ENCODE data around the gene CCDC167.
"Not testable (repeated sequence)": the region's sequence is repeated elsewhere in the genome, so short reads cannot be mapped to it uniquely, and the experiment has no call there.

CCDC167 gene

DNA sequence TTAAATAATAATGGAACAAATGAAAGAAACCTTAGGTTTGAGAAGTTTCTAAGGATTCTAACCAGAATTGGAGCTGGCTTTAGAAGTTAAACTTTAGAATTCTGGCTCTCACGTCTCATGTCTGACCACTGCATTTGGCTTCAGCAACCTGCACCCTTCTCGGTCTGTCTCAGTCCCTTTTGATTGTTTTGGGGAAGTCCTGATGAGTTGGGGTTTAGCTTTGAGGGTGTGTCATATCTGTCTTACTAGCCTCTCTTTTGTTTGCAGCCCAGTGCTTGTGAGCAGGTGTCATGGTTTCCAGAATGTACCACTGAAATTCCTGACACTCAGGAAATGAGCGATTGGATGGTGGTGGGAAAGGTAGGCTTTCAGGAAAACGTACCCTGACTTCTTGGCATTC, 49.7 kb downstream of the CCDC167 start:
- H3K4me3 ChIP-seq (ENCODE audit: low read depth, low read length) = no peak overlapping the region
- TF ChIP-seq, protein P1, sequence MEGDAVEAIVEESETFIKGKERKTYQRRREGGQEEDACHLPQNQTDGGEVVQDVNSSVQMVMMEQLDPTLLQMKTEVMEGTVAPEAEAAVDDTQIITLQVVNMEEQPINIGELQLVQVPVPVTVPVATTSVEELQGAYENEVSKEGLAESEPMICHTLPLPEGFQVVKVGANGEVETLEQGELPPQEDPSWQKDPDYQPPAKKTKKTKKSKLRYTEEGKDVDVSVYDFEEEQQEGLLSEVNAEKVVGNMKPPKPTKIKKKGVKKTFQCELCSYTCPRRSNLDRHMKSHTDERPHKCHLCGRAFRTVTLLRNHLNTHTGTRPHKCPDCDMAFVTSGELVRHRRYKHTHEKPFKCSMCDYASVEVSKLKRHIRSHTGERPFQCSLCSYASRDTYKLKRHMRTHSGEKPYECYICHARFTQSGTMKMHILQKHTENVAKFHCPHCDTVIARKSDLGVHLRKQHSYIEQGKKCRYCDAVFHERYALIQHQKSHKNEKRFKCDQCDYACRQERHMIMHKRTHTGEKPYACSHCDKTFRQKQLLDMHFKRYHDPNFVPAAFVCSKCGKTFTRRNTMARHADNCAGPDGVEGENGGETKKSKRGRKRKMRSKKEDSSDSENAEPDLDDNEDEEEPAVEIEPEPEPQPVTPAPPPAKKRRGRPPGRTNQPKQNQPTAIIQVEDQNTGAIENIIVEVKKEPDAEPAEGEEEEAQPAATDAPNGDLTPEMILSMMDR (IDR thresholded peaks at IDR 0.05; ENCODE audit: low read depth, low read length) = no peak

DNA sequence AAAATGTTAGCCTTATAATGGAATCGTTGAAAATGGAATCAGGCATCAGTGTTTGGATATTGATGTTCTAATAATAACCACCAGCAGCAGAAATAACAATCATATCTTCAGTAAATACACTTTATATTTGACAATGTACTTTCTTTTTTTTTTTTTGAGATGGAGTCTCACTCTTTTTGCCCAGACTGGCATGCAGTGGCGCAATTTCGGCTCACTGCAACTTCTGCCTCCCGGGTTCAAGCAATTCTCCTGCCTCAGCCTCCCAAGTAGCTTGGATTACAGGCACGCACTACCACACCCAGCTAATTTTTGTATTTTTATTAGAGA, 56.5 kb downstream of the CCDC167 start:
- H3K4me3 ChIP-seq (ENCODE audit: low read depth, low read length) = not testable (repeated sequence)

DNA sequence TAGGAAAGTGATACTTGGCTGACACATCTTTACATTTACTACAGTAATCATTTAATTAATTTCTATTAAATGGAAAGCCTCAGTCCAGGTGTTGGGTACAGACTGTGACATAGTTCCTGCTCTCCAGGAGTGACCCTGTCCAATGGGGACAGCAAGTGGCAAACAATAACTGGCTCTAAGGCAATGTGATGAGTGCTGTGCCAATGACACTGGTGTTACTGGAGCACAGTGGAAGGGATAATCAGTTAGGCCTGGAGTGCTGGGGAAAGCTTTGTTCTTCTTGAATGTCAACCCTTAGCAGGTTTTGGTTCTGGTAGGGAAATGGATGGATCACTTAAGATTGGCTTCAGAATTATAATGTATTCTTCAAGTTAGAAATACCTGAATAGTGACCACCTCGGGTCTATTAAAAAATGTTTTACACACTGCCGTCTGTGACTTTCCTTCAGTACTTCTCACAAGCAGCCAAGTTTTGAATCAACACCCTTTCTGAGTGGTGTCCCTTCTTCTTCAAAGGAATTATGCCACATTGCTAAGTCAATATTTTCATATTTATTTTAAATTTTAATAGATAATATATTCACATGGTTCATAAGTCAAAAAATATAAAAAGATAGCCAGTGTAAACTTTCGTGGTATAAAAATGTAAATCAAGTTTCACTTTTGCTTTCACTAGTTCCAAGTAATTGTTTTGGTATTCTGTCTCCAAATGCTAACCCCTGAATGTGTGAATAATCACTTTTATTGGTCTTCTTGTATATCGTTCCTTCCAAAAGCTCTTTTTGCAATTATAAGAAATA, 57.1 kb downstream of the CCDC167 start:
- H3K4me3 ChIP-seq (ENCODE audit: low read depth, low read length) = no peak overlapping the region
- TF ChIP-seq, protein P1 (IDR thresholded peaks at IDR 0.05; ENCODE audit: low read depth, low read length) = no peak

DNA sequence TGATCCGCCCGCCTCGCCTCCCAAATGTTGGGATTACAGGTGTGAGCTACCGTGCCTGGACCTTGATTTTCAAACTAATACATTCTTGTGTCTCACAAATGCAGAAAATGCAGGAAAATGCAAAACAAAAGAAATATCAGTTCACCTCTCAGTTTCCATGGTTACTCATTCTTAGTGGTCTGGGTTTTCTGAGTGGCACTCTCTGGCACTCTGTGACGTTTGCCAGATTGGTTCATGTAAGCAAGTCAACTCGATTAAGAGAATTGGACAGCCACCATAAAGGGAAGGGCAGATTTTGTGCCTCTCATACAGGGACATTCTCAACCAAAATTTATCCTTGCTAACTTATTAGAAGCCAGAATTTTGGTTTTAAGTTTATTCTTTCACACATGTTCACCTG, 58.0 kb downstream of the CCDC167 start:
- TF ChIP-seq, protein P1 (IDR thresholded peaks at IDR 0.05; ENCODE audit: low read depth, low read length) = no peak
- H3K4me3 ChIP-seq (ENCODE audit: low read depth, low read length) = no peak overlapping the region

DNA sequence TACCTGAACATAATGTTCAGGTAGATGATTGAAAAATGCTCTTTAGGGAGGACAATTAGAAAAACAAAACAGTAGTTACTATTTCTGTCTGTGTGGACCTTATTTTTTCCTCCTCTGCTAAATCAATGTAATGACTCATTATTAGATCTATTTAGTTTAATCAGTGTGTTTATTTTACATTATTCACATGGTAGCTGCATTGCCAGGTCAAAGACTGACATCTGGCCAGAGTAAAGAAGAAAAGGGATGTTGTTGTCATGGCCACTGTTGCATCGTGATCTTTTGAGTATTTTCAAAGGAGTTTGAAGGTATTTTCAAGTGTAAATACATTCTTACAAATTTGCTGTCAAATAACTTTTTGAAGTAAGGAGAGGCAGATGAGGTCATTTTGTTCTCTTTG, 60.8 kb downstream of the CCDC167 start:
- H3K4me3 ChIP-seq (ENCODE audit: low read depth, low read length) = no peak overlapping the region
- TF ChIP-seq, protein P1 (IDR thresholded peaks at IDR 0.05; ENCODE audit: low read depth, low read length) = no peak

DNA sequence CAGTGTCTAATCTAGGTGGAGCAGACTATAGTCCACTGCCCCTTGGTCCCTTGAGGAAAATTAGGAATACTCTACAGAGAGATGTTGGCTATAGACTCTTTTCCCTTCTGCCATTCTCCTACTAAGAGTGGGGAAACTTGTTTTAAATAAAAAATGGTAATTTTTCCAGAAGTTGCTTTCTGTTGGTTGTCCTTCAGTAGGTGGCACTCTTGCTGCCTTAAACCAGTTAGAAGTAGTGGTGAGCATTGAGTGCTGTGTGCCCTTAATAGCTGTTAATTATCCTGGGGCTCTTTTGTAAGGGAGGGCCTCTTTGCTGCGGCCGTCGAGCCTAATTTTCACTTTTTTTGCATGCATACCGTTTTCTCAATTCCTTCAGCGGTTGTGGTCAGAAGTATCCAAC, 63.9 kb downstream of the CCDC167 start:
- TF ChIP-seq, protein P1 (IDR thresholded peaks at IDR 0.05; ENCODE audit: low read depth, low read length) = no peak

DNA sequence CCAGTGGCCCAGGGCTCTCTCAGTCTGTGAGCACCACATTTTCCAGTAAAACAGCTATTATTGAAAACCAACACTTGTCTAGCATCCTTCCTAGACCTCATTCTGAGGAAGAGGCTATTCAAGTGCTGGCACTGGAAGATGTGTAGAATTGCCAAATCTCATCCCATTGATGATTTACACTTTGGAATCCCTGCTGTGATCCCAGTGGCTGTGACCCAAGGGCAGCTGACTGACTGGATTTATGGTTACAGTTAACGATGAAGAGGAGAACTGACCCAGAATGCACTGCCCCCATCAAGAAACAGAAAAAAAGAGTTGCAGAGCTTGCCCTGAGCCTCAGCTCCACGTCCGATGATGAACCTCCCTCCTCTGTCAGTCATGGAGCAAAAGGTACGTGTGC, 64.3 kb downstream of the CCDC167 start:
- no peak overlapping the region for H3K4me3 ChIP-seq (ENCODE audit: low read depth, low read length)
- TF ChIP-seq, protein P1 (IDR thresholded peaks at IDR 0.05; ENCODE audit: low read depth, low read length) = no peak

More for the DNA sequence above, 63.9 kb downstream of the CCDC167 start:
- no peak overlapping the region for H3K4me3 ChIP-seq (ENCODE audit: low read depth, low read length)
